H9 (cell line): ENCODE results near the gene CFAP100. TPM values are rescaled to one million over a fixed set of nuclear protein-coding genes. Genes with fewer than 3 reads are reported as not detected.
A peak's percentile ranks its signal among the peaks of the same experiment; 100 is the strongest.

Experiments
- DNase-seq: peaks from one replicate; pipeline ENCODE4 v3.0.0-alpha.2; 2017
- H2AFZ ChIP-seq: one replicate; pipeline ENCODE4 v1.6.1; 2013; ENCODE audit warnings: mild to moderate bottlenecking, low read length, control low read depth, moderate library complexity
- H2AK5ac ChIP-seq: 2 replicates; pipeline ENCODE4 v1.6.1; 2013; ENCODE audit warnings: low read length, control low read depth, mixed read lengths; ENCODE audit not compliant: insufficient read length
- H2BK120ac ChIP-seq: one replicate; pipeline ENCODE4 v1.6.1; 2013; ENCODE audit warnings: low read depth, mild to moderate bottlenecking, low read length, control low read depth, inconsistent platforms; ENCODE audit not compliant: poor library complexity, severe bottlenecking
- H2BK12ac ChIP-seq: 2 replicates; pipeline ENCODE4 v1.6.1; 2013; ENCODE audit warnings: low read length, control low read depth, mixed read lengths, low read depth; ENCODE audit not compliant: insufficient read length
- H2BK15ac ChIP-seq: 2 replicates; pipeline ENCODE4 v1.6.1; 2013; ENCODE audit warnings: low read depth, low read length, control low read depth
- H2BK20ac ChIP-seq: one replicate; pipeline ENCODE4 v1.6.1; 2013; ENCODE audit warnings: low read depth, mild to moderate bottlenecking, low read length, control low read depth, inconsistent platforms; ENCODE audit not compliant: poor library complexity, severe bottlenecking
- H2BK5ac ChIP-seq: 2 replicates; pipeline ENCODE4 v1.6.1; 2013; ENCODE audit warnings: low read length, control low read depth, mixed read lengths; ENCODE audit not compliant: insufficient read length
- H3K14ac ChIP-seq: 2 replicates; pipeline ENCODE4 v1.6.1; 2013; ENCODE audit warnings: low read length, control low read depth; ENCODE audit not compliant: insufficient read depth
- H3K18ac ChIP-seq: 2 replicates; pipeline ENCODE4 v1.6.1; 2013; ENCODE audit warnings: low read depth, mild to moderate bottlenecking, mixed read lengths, low read length, control low read depth; ENCODE audit not compliant: insufficient read length
- H3K23ac ChIP-seq: 2 replicates; pipeline ENCODE4 v1.6.1; 2013; ENCODE audit warnings: low read length, control low read depth, mixed read lengths, low read depth; ENCODE audit not compliant: insufficient read length
- H3K23me2 ChIP-seq: 2 replicates; pipeline ENCODE4 v1.6.1; 2013; ENCODE audit warnings: low read depth, mild to moderate bottlenecking, mixed read lengths, low read length, control low read depth; ENCODE audit not compliant: insufficient read length, poor library complexity, severe bottlenecking
- H3K27ac ChIP-seq: 2 replicates; pipeline ENCODE4 v1.5.1; 2013; ENCODE audit warnings: low read length, control low read depth, mixed read lengths, low read depth; ENCODE audit not compliant: insufficient read length
- H3K27me3 ChIP-seq: 2 replicates; pipeline ENCODE4 v1.6.1; 2013; ENCODE audit warnings: low read length, control low read depth, inconsistent platforms; ENCODE audit not compliant: insufficient read depth
- H3K4ac ChIP-seq: 2 replicates; pipeline ENCODE4 v1.6.1; 2013; ENCODE audit warnings: low read depth, mild to moderate bottlenecking, control low read depth, inconsistent platforms, low read length, moderate library complexity
- H3K4me1 ChIP-seq: 2 replicates; pipeline ENCODE4 v1.6.1; 2013; ENCODE audit warnings: low read length, control low read depth, inconsistent platforms; ENCODE audit not compliant: insufficient read depth
- H3K4me2 ChIP-seq: 2 replicates; pipeline ENCODE4 v1.6.1; 2013; ENCODE audit warnings: low read length, control low read depth, mixed read lengths; ENCODE audit not compliant: insufficient read length, insufficient read depth
- H3K56ac ChIP-seq: 2 replicates; pipeline ENCODE4 v1.6.1; 2013; ENCODE audit warnings: low read depth, mild to moderate bottlenecking, mixed read lengths, low read length, control low read depth; ENCODE audit not compliant: insufficient read length
- H3K79me1 ChIP-seq: 2 replicates; pipeline ENCODE4 v1.6.1; 2013; ENCODE audit warnings: low read depth, mild to moderate bottlenecking, moderate library complexity, low read length, control low read depth, inconsistent platforms; ENCODE audit not compliant: insufficient read depth, poor library complexity, severe bottlenecking
- H3K79me2 ChIP-seq: 2 replicates; pipeline ENCODE4 v1.6.1; 2013; ENCODE audit warnings: low read length, control low read depth, inconsistent platforms; ENCODE audit not compliant: insufficient read depth
- H3K9ac ChIP-seq: 2 replicates; pipeline ENCODE4 v1.6.1; 2013; ENCODE audit warnings: low read length, control low read depth, mixed read lengths; ENCODE audit not compliant: insufficient read length; ENCODE audit errors: extremely low read depth
- H3K9me3 ChIP-seq: one replicate; pipeline ENCODE4 v1.6.1; 2013; ENCODE audit warnings: low read depth, low read length, inconsistent platforms; ENCODE audit not compliant: control insufficient read depth
- H3T11ph ChIP-seq: one replicate; pipeline ENCODE4 v1.6.1; 2013; ENCODE audit warnings: mild to moderate bottlenecking, low read length, control low read depth, inconsistent platforms
- H4K20me1 ChIP-seq: one replicate; pipeline ENCODE4 v1.6.1; 2013; ENCODE audit not compliant: control insufficient read depth, insufficient read length, insufficient read depth
- H4K5ac ChIP-seq: 2 replicates; pipeline ENCODE4 v1.6.1; 2013; ENCODE audit warnings: low read depth, mild to moderate bottlenecking, mixed read lengths, low read length, control low read depth; ENCODE audit not compliant: insufficient read length
- H4K8ac ChIP-seq: replicated peaks from 2 replicates; pipeline ENCODE4 v1.6.1; 2013; ENCODE audit warnings: low read length, control low read depth, mixed read lengths, low read depth; ENCODE audit not compliant: insufficient read length
- H4K91ac ChIP-seq: 2 replicates; pipeline ENCODE4 v1.6.1; 2013; ENCODE audit warnings: low read depth, mild to moderate bottlenecking, moderate library complexity, mixed read lengths, low read length, control low read depth; ENCODE audit not compliant: insufficient read length
- H3K27ac Mint-ChIP-seq, 3 experiments: 2 replicates in 2 of 3; 3 replicates in 1 of 3; pipeline ENCODE4 v1.8.0; 2020 to 2021; ENCODE audit warnings: mixed read lengths in 3 of 3, mild to moderate bottlenecking in 1 of 3, moderate library complexity in 1 of 3
- H3K27me3 Mint-ChIP-seq: 2 replicates; pipeline ENCODE4 v1.8.0; 2021; ENCODE audit warnings: low read depth, mild to moderate bottlenecking, moderate library complexity, mixed read lengths
- H3K36me3 Mint-ChIP-seq, 3 experiments: 2 replicates in 2 of 3; 3 replicates in 1 of 3; pipeline ENCODE4 v1.8.0; 2020 to 2021; ENCODE audit warnings: low read depth in 3 of 3, mixed read lengths in 3 of 3; ENCODE audit not compliant: insufficient read depth in 1 of 3
- H3K4me1 Mint-ChIP-seq, 2 experiments: 2 replicates each; pipeline ENCODE4 v1.8.0; 2020; ENCODE audit warnings: mixed read lengths in 2 of 2
- H3K4me3 Mint-ChIP-seq, 2 experiments: 2 replicates in 1 of 2; 3 replicates in 1 of 2; pipeline ENCODE4 v1.8.0; 2020 to 2021; ENCODE audit warnings: mild to moderate bottlenecking in 2 of 2, mixed read lengths in 2 of 2, moderate library complexity in 1 of 2
- H3K9me3 Mint-ChIP-seq, 2 experiments: 2 replicates in 1 of 2; 3 replicates in 1 of 2; pipeline ENCODE4 v1.8.0; 2020; ENCODE audit warnings: mild to moderate bottlenecking in 2 of 2, mixed read lengths in 2 of 2, moderate library complexity in 1 of 2
- CTCF ChIP-seq: fragments of 200-600 bp; sonication (generic); conservative IDR thresholded peaks from 3 replicates; pipeline ENCODE4 v1.8.0; 2021; ENCODE audit warnings: antibody characterized with exemption, mild to moderate bottlenecking
- WGBS: extraction: QIAGEN DNeasy Blood & Tissue Kit; methylation state at CpG from one replicate; pipeline ENCODE4 v1.1.7; 2013; ENCODE audit warnings: missing lambda C conversion rate, low lambda C conversion rate, mixed read lengths; ENCODE audit not compliant: insufficient read length; ENCODE audit errors: extremely low coverage; 5-methylcytosine and 5-hydroxymethylcytosine counted together
- total RNA-seq: library from RNA; stranded (reverse); gene quantifications from 2 replicates; pipeline ENCODE4 v1.2.1, GENCODE V29; 2021

Gene CFAP100
- total RNA-seq, 1 experiment from 2014 or later = 0.44 TPM

GRCh38 chr3:126441256-126441880 is 46.7 kb downstream of the CFAP100 start:
- no peaks in the 10 kb centered on the region for H3K9me3 Mint-ChIP-seq
- H3K9ac ChIP-seq = no peak overlapping the region
- DNase-seq = peak; percentile 26

More at GRCh38 chr3:126441256-126441880, 46.7 kb downstream of the CFAP100 start:
- H4K91ac ChIP-seq = no peak overlapping the region
- no peak overlapping the region for H4K8ac ChIP-seq
- no peak overlapping the region for H4K5ac ChIP-seq
- no peaks in the 10 kb centered on the region for H3K27me3 ChIP-seq
- H2BK120ac ChIP-seq = no peak overlapping the region
- peaks cover 0 to 29% (median 20%) of the 10 kb centered on the region in 3 experiments; a peak in 5 of 7 replicates for H3K36me3 Mint-ChIP-seq
- peak overlapping the region in 1 of 3 experiments; percentile 44; a peak in 4 of 7 replicates for H3K27ac Mint-ChIP-seq
- H3K14ac ChIP-seq = no peak overlapping the region
- H3K4me1 Mint-ChIP-seq = peaks cover 23 to 36% of the 10 kb centered on the region in 2 experiments
- H4K20me1 ChIP-seq = no peaks in the 10 kb centered on the region
- H3K23me2 ChIP-seq = no peaks in the 10 kb centered on the region
- H2BK12ac ChIP-seq = no peak overlapping the region
- no peak overlapping the region for H2BK5ac ChIP-seq
- H3K4ac ChIP-seq = no peak overlapping the region
- H3K79me2 ChIP-seq = no peaks in the 10 kb centered on the region
- H2BK20ac ChIP-seq = no peak overlapping the region
- H2AFZ ChIP-seq = no peak overlapping the region
- no peak overlapping the region for H2AK5ac ChIP-seq
- no peaks in the 10 kb centered on the region for H3K4me1 ChIP-seq
- H3K79me1 ChIP-seq = no peaks in the 10 kb centered on the region
- H3K56ac ChIP-seq = no peak overlapping the region
- H3K27me3 Mint-ChIP-seq = peaks cover 2% of the 10 kb centered on the region; the same call in 1 of the 2 replicates
- no peak overlapping the region for H3K23ac ChIP-seq
- H3K4me3 Mint-ChIP-seq = no peak overlapping the region
- H3K4me2 ChIP-seq = no peak overlapping the region
- TF ChIP-seq CTCF = no peak
- H3K18ac ChIP-seq = no peak overlapping the region
- WGBS = no CpG with 5 or more reads among the region's 20 CpGs
- H3K9me3 ChIP-seq = no peaks in the 10 kb centered on the region
- no peak overlapping the region for H3T11ph ChIP-seq
- H2BK15ac ChIP-seq = no peak overlapping the region
- no peak overlapping the region for H3K27ac ChIP-seq
